Activated gamma-delta T cell treated with Interleukin-2 at 50 U/mL for 16 hours (primary cell): ENCODE measurements around the gene P2RX6.
"Not testable (repeated sequence)": the region's sequence is repeated elsewhere in the genome, so short reads cannot be mapped to it uniquely, and the experiment has no call there.

Experiments used
- DNase-seq: peaks from one replicate; pipeline ENCODE4 v3.0.0-alpha.2; 2020

The P2RX6 gene

DNA sequence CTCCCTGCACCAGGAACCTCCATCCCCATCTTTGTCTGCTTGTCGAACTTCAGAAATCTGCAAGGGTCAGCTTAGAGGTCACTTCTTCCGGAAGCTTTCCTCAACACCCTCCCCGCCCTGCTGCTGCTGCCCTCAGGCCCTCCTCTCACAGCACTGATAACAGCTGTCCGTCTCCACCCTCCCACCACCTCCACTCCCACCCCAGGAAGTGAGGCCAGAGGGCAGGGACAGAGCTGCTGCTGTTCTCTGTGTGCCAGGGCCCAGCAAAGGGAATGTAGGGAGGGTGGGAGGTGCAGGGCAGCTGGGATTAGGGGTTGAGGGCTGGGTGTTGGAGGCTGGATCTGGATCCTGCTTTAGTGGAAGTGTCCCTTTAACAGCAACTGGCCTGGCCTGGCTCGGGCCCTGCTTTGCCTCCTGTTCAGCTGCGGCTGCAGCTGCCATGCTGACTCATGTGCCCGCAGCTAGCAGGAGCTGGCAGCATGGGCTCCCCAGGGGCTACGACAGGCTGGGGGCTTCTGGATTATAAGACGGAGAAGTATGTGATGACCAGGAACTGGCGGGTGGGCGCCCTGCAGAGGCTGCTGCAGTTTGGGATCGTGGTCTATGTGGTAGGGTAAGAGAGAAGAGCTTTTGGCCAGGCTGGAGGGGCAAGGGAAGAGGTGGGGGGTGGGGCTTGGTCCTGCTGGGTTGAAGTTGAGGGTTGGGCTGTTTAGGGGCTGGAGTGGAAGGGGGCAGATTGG, at the start of gene P2RX6:
Gene P2RX6, plus strand, starts transcription at position 440 of the 740 bp plus-strand sequence. Its CDS starts 10 bp downstream, at position 450.
- DNase-seq: no peak

- no peak for DNase-seq
Observed at GRCh38 chr22:20965888-20966855, 48.8 kb upstream of the P2RX6 start.

DNA sequence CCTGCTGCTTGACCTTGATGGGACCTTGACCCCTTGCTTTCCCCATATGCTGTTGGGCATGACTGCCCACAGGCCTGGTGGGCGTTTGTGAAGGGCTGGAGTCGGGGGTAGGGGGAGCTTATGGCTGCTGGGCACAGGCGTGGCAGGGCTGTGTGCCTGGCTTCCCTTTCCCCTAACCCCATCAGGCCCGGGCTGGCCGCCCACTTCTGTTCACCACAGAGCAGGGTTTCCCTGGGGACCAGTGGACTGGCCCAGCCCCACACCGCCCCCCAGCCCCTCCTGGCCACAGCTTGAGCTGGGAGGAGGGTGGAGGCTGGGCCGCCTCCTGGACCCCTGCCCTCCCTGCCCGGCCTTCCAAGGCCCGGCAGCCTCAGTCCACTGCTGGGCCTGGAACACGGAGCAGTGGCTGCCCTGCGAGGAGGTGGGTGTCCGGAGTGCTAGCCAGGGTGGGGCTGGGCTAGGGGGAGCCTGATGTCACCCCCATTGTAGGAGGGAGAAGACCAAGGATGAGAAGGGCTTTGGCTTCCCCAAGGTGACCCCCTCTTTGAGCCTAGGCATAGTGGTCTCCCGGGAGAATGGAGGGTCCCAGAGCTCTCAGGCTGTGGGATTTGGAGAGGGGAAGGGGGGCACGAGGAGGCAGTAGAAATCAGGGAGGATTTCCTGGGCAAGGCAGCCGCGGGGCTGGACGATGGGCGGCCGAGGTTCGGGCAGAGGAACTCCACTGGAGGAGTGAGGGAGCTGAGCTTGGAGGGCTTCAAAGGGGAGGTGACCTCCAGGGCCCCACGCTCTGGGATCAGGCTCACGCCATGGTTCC, 47.9 kb upstream of the P2RX6 start, which contains the start of gene AIFM3:
Gene AIFM3, plus strand, starts transcription at position 373 of the 814 bp plus-strand sequence. CDS start 690 bp downstream, outside the sequence.
- no peak for DNase-seq

GRCh38 chr22:20967697-20968211, 47.2 kb upstream of the P2RX6 start:
- no peak for DNase-seq

DNA sequence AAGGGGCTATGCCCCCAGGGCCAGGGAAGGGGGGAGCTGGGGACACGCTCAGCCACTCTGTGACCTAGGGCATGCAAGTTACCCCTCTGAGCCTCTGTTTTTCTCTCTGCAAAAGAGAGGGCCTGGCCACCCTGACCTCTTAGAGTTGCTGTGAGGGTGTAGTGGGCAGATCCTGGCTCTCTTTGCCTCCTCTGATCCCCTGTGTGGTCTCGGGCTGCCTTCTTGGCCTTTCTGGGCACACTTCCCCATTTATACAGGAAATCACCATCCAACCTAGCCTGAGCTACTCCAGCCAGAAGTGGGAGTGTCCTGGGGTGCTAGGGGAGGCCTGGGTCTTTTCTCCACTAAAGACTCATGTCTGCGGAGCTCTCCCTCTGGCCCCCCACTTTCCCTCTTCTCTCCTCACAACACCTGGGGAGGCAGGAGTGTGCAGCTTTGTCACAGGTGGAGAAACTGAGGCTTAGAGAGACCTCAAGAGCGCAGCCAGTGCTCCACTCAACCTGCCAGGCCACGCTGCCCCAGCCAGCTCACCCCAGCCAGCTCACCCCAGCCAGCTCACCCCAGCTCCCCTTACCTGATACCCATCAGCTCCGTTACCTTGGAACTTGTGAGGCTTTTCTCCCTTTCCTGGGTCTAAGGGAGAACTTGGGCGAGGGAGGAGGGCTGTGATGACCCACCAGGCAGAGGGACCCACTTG, 46.5 kb upstream of the P2RX6 start:
- no peak for DNase-seq

DNA sequence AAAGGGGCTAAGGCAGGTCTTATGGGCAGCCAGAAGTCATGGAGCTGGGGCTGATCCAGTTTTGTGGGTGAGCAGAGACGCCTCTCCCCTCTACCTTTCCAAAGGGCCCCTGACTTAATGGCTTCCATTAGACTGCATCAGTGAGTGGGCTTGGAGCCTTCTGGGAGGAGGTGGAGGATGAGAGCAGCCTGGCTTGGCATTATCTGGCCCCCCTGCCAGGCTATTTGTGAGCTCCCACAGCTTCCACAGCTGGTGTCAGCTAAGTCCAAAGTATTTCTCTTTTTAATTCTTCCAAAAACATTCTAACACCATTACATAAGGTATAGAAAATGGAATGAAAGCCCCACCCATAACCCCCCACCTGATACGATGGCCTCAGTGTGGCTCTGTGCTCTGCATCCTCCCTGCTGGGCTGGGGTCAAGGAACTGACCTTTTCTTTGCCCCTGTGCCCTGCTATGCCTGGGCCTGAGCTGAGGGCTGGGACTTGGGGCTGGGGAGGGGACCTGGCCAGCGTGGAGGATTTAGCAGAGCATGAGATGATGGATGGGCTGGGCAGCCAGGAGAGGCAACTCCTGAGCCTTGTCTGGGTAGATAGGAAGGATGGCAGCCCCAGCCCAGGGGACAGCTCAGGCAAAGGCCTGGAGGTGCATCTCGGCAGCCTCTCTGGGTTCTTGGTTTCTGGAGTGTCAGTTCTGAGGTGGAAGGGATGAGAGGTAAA, 43.9 kb upstream of the P2RX6 start:
- no peak for DNase-seq

- DNase-seq: not testable (repeated sequence)
Observed at GRCh38 chr22:20972014-20972694, 42.8 kb upstream of the P2RX6 start.

GRCh38 chr22:20972933-20973577, 41.9 kb upstream of the P2RX6 start:
- DNase-seq: no peak

DNA sequence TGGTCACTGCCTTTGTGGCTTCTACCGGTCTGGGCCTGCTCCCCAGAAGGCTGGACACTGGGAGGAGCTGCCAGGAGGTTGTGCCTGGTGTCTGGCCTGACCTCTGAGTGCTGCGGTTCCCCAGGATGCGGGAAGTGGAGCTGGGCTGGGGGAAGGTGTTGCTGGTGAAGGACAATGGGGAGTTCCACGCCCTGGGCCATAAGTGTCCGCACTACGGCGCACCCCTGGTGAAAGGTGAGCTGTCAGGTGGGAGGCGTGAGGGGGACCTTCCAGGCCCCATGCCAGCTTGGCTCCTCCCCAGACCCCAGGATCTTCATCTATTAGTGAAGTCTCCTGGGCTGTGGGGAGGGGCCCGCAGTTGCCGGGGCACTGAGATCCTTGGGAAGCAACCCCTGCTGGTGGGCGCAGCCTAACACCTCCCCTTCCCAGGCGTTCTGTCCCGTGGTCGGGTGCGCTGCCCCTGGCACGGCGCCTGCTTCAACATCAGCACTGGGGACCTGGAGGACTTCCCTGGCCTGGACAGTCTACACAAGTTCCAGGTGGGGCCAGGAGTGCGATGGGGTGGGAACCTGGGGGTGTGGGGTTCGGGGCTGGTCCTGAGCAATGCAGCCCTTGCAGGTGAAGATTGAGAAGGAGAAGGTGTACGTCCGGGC, 41.2 kb upstream of the P2RX6 start:
- DNase-seq: no peak

DNA sequence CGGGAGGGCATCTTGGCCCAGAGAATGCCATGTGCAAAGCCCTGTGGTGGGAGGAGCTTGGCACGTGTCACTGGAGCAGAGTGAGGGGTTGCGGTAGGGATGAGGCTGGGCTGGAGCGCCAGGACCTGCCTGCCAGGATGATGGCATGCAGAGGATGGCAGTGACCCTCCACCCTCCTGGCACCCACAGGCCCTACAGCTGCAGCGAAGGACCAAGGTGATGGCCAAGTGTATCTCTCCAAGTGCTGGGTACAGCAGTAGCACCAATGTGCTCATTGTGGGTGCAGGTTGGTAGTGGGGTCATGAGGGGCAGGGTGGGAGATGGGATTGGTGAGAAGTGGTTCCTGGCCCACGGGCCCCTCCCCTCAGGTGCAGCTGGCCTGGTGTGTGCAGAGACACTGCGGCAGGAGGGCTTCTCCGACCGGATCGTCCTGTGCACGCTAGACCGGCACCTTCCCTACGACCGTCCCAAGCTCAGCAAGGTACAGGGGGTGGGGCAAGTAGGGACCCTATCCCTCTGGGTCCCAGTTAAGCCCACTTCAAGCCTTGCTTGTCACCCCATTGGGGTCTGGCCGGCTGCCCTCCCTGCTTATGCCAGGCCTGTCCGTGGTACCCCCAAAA, 40.5 kb upstream of the P2RX6 start:
- DNase-seq: no peak

DNA sequence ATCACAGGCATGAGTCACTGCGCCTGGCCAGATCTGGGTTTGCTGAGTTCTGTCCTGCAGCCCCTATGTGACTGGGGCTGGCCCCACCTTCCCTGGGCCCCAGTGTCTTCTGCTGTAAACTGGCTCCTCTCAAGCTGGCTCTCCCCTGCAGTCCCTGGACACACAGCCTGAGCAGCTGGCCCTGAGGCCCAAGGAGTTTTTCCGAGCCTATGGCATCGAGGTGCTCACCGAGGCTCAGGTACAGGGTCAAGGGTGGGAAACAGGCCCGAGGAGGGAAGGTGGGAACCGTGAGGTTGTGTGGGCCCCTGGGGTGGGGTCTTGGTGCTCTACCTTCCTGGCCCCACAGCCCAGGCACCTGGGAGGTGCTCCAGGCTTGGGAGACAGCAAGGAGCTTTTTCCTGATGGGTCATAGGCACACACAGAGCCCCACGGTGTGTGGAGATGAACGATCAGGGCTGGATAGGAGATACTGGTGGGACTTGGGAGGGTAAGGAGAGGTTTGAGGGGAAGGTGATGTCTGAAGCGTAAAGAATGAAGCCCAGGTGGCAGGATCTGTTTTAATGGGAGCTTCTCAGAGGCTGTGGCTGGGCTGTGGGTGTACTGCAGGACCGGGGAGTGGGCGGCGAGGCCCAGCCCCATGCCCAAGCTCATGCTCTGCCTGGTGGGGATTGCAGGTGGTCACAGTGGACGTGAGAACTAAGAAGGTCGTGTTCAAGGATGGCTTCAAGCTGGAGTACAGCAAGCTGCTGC, 39.2 kb upstream of the P2RX6 start:
- no peak for DNase-seq

DNA sequence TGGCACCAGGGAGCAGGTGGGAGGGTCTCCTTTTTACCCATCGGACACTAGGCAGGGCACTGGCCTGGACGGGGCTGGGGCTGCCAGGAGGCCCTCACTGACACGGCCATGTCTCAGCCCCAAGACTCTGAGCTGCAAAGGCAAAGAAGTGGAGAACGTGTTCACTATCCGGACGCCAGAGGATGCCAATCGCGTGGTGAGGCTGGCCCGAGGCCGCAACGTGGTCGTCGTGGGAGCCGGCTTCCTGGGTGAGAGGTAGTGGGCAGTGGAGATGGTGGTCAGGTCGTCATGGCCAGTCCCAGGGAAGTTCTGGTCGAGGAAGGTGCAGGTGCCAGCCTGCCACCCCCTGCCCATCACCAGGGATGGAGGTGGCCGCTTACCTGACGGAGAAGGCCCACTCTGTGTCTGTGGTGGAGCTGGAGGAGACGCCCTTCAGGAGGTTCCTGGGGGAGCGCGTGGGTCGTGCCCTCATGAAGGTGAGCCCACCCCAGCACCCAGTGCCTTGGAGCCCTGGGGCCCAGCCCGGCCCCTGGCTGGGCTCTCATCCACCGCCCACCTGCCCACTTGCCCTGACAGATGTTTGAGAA, 38.6 kb upstream of the P2RX6 start:
- DNase-seq: no peak

DNA sequence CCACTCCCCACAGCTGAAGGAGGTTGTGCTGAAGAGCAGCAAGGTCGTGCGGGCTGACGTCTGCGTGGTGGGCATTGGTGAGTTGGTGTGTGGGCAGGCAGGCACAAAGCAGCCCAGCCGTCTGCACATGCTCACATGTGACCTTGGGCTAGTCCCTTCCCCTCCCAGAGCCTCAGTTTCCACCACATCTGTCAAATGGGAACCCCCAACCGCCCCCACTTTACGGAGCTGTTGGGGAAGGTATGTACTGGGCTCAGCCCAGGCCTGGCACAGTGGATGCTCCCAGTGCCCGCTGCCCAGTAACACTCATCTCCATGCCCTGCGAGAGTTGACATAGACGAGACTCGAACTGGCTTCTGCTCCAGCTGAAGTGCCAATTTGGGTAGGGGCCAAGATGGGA, 37.9 kb upstream of the P2RX6 start:
- no peak for DNase-seq

GRCh38 chr22:20977516-20978170, 37.3 kb upstream of the P2RX6 start:
- no peak for DNase-seq

- DNase-seq: no peak
Observed at GRCh38 chr22:20978419-20978818, 36.5 kb upstream of the P2RX6 start.

GRCh38 chr22:20979243-20979809, 35.6 kb upstream of the P2RX6 start:
- peak; percentile 33 for DNase-seq

- no peak for DNase-seq
Observed at GRCh38 chr22:20979940-20980453, 35.0 kb upstream of the P2RX6 start.
